ENCODE results near the gene TNFRSF25. TPM values are rescaled to one million over a fixed set of nuclear protein-coding genes. Genes with fewer than 3 reads are reported as not detected.
"Not testable (repeated sequence)": the region's sequence is repeated elsewhere in the genome, so short reads cannot be mapped to it uniquely, and the experiment has no call there.

TNFRSF25 gene
- total RNA-seq, 1 experiment from 2014 or later, result 12.9 TPM

DNA sequence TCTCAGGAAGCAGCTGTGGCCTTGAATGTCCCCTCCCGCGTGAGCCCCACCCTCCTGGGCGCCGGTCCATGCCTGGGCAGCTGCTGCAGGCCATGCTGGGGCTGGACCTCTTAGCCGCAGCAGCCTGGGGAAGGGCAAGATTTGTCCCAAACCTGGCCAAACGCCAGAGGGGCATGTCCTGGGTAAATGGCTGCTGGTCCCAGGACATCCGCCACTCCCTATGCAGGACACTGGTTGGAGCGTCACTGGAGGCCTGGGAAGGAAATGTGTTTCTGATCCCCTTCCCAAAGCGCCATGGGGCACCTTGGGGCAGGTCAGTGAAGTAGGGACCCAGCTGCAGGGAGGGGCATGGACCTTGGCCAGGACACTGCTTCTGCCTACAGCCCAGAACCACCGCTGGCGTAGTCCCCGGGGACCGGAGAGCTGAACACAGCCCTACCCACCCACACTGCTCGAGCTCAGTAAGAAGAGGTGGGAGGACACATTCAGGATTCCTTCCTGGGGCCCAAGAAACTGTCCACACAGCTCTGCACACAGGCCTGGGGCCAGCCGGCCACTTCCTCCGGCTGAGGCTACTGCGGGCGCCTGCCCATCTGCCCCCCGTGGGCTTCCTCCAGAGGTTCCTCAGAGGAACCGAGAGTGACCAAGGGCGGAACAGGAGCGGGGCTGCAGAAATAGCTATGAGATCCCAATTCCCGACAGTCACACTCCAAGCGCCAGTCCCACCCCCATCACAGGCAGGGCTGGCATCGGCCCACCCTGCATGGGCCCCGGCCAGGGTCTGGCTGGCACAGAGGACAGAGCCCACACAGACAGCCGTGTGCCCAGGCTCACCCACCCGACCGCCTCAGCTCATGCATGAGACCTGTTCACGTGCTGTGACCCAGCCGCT, 36.3 kb upstream of the TNFRSF25 start:
- no peak for DNase-seq (ENCODE audit: low read depth)

DNA sequence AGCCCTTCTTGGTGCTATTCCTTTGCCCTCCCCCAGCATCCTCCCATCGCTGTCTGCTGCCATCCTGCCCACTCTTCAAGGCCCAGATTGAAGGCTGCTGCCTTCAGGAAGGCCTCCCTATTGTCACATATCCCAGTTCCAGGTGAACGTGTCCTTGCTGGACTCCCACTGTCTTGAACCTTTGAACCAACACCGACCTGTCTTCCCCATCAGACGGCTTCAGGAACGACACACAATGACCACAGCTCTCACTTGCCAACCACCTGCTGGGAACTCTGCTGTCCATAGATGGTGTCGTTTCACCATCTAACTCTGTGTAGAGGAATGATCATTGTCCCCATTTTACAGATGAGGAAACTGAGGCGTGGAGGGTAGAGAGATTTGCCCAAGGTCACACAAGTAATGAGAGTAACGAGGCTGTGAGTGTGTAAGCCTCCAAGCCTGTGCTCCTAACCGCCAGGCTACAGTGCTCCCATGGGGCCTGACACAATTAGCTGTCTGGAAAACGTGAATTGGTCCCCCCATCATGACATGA, 35.4 kb upstream of the TNFRSF25 start:
- DNase-seq (ENCODE audit: low read depth), result no peak

DNA sequence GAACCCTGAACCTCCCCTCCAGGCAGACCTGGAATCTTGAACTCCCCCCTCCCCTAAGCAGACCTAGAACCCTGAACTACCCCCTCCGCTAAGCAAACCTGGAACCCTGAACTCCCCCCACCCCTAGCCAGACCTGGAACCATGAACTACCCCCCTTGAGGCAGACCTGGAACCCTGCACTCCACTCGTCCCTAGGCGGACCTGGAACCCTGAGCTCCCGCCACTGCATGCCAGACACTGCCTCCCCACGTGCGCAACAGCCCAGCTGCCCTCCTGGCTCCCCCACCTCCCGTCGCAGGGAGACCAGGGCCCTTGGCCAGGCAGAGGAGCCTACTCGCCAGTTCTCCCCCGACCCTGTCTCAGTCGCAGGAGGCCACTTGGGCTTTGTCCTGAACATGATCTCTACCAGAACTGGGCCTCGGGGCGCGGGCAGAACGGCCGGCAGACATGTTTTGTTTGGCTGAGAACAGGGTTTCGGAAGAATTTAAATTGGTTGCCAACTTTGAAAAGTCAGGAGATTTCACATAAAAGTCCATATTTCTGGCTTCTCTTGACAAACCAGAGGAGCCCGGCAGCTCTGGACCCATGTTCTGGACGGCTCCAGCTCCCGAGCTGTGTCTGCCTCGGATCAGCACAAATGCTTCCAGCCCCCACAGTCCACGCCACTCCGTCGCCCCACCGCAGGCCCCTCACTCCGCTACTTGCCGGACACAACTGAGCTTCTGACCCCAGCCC, 34.7 kb upstream of the TNFRSF25 start:
- DNase-seq (ENCODE audit: low read depth), result no peak

DNA sequence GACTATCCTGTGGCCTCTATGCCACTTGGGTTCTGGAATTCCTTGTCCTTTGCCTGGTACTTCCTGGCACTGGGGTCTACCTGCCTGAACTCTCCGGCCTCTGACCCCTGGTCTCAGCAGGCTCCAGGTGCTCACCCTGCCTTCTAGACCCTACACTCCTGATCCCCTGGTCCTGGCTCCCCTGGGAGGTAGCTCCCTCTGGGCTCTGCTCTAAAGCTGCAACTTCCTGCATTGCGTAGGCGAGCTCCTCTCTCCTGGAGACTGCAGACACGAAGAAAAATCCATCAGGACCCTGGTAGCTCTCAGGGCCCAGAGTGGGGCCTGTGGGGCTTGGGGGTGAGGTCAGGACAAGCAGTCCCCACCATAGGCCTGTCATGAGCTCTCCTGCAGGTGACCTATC, 33.3 kb upstream of the TNFRSF25 start:
- no peak for DNase-seq (ENCODE audit: low read depth)

DNA sequence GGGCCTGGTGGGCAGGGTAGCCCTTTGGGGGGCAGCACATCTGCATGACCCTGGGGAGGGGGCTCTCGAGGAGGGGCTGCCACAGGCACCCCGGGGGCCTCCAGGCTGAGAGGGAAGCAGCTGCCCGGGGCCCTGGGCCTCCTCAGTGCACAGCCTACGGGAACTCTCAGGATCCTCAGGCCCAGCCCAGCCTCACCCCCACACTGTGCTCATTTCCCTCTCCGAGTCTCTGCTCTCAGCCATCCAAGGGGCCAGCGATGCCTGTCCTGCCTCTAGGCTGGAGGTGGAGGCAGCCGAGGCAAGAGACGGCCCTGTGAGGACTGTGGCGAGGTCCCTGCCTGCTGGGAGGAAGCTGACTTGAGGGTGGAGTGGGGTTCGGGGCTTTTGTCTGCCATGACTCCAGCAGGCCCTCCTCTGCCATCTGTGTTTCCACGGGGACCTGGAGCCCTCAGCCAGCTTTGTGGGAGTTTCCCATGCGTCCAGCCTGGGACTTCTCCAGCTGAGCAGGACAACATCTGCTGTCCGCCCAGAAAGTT, 32.7 kb upstream of the TNFRSF25 start:
- no peak for DNase-seq (ENCODE audit: low read depth)

DNA sequence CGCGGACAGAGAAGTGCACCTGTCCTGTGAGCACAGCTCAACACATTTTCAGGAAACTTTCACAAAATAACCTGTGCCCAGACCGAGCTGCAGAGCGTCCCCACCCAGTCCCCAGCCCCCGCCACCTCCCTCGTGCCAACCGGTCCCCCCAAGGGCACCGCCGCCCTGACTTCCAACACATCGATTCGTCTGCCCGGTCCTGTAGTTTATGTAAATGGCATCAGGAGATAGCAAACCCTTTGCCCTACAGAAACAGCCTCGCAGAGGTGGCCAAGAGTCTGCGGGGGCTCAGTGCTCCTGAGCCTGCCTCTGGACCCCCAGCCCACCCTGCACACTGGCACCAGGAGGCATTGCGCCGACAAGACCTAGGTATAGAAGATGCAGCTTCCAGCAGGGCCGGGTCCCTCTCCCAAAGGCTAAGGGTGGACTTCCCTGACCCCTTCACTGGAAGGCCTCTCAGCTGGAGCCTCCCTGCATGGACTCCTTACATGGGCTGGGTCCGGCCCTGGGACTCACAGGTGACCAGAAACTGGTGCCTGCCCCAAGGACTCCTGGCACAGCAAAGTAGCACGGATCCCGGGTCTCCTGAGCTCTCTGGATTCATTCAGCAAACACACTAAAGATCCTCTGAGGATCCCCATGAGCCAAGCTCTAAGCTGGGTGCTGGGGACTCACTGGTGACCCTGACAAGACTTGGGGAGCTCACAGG, 32.0 kb upstream of the TNFRSF25 start:
- no peak for DNase-seq (ENCODE audit: low read depth)

DNA sequence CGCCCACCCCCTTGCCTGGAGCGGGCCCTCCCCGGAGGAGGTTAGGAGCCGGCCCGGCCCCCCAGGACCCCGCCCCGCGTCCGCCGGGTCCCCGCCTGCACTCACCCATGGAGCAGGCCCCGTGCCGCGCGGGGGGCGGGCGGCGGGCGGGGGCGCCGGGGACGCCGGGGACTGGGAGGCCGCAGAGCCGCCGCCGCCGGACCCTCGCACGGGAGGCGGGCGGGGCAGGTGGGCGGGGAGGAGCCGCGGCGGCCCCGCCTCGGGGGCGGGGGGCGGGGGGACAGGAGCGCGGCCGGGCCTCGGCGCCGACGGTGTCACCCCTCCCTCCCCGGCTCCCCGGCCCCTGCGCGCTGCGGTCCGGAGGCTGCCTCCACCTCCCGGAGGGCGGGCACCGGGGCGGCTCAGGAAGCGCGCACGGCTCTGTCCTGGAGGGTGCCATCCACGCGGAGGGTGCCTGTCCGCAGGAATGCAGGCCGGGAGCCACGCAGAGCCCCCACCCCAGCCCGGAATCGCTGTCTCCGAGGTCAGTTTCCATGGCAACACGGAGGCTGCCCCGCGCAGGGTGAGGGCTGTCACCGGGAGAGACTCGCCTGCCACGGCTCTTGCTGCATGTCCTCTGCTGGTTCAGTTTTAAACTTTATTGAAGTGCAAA, 31.4 kb upstream of the TNFRSF25 start:
- peak; percentile 59 for DNase-seq (ENCODE audit: low read depth)

DNA sequence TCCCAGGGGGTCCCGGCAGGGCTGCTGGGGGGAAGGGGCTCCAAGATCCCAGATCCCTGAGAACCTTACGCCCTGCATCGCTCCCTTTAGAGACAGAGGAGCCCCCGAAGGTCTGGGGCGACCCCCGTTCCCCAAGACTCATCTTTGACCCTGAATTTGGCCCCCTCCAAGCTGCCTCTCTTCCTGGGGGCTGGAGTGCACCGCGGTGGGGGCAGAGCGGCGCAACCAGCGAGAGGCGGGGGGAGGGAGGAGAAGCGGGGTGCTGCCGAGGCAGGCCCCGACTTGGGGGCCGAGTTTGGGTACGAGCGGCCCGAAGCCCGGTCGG, 30.9 kb upstream of the TNFRSF25 start:
- DNase-seq (ENCODE audit: low read depth), result no peak

DNA sequence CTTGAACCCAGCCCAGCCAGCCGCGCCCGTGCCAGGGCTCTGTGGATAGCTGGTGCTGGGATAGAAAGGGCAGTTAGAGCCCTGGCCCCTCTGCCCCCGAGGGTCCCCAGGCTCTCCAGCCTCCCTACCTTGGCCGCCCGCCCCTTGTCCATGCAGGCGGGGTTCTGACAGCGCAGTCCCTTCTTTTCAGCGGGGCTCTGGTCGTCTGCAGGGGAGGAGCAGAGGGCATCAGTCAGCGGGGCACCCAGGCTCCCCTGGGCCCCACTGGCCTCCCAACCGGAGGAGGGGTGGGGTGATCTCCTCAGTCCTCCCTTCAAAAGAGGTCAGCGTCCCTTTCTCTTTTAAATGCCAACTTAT, 30.4 kb upstream of the TNFRSF25 start:
- DNase-seq (ENCODE audit: low read depth), result no peak

DNA sequence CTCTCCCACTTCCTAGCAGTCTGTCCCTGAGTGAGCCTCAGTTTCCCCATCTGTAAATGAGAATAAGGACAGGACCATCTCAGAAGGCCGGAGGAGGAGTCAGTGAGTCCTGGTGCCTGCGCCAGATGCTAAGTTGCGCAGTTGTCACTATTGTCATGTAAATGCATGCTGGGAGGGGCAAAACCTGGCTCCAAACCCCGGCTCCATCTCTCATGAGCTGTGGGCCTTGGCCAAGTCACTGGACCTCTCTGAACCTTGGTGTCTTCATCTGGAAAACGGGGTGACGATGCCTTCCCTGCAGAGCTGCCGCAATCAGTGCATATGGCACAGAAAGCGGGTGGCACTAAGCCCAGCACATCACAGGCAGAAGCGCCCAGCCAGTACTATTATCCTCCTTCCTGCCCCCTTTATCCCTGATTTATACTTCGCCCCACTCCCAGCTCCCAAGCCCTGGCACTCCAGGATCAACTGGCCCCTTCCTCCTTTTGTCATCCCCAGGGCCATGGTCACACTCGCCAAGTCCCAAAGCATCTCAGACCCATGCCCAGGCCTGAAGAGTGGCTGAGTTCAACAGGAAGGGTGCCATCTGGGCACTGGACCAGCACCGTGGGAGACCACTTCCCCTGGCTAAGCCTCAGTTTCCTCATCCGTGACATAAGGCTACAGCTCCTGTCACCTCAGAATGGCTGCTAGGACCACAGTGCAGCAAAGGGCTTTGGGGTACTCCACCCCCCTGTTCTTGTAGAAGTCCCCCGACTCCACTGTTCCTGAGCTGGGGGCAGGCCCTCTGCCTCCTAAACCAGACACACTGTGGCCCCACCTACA, 29.8 kb upstream of the TNFRSF25 start:
- no peak for DNase-seq (ENCODE audit: low read depth)

DNA sequence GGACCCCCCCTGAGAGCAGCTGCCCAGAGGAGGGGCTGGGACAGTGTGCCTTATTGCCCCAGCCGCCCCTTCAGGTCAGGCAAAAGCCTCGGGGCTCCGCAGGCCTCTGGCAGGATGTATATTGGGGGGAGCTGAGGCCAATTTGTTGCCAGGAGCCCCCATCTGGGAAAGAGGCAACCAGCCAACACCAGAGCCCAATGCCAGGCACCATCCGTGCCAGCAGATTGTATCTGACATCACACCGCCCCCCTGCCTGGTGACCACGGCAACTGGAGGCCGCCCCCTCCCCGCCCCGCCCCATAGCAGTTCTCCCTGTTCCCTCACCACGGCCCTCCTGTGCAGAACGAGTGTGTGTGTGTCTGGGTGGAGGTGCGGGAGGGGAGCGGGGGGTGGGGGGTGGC, 29.1 kb upstream of the TNFRSF25 start:
- DNase-seq (ENCODE audit: low read depth), result no peak

DNA sequence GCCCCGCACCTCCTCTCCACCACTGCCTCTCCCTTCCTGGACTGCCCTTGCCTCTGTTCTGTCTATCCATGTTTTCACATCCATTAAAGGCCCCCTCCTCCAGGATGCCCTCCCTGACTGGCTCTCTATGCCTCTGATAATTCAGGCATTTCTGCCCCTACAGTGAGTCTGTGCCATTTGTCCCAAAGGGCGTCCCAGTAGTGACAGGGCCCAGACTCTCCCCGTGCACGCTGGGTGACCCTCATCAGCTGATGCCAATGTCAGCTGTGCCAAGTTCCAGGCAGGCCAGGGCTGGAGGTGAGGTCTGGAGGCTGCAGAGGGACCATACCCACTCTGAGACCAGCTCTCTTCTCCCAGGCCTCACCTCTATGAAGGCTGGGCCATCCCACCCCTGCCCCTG, 28.7 kb upstream of the TNFRSF25 start:
- no peak for DNase-seq (ENCODE audit: low read depth)

DNA sequence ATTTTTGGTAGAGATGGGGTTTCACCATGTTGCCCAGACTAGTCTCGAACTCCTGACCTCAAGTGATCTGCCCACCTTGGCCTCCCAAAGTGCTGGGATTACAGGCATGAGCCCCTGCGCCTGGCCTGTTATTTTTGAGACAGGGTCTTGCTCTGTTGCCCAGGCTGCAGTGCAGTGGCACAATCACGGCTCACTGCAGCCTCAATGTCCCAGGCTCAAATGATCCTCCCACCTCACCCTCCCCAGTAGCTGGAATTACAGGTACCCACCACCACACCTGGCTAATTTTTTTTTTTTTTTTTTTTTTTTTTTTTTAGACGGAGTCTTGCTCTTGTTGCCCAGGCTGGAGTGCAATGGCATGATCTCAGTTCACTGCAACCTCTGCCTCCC, 27.9 kb upstream of the TNFRSF25 start:
- not testable (repeated sequence) for DNase-seq (ENCODE audit: low read depth)

DNA sequence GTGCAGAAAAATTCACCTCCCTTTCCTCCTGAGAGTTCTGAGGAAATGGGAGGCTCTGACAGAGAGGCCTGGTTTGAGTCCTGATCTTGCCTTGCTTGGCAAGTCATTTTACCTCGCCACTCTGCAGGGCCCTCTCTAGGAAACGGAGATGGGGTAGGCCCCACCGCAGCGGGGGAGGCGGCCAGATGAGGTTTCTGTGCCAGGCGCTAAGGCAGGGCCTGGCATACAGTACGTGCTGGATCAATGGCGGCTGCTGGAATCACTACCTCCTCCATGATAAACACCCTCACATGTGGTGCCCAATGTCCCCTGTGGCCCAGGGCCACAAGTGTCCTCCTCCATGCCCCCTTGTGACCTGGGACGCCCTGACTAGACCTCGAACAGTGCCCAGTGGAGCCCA, 26.0 kb upstream of the TNFRSF25 start:
- no peak for DNase-seq (ENCODE audit: low read depth)

DNA sequence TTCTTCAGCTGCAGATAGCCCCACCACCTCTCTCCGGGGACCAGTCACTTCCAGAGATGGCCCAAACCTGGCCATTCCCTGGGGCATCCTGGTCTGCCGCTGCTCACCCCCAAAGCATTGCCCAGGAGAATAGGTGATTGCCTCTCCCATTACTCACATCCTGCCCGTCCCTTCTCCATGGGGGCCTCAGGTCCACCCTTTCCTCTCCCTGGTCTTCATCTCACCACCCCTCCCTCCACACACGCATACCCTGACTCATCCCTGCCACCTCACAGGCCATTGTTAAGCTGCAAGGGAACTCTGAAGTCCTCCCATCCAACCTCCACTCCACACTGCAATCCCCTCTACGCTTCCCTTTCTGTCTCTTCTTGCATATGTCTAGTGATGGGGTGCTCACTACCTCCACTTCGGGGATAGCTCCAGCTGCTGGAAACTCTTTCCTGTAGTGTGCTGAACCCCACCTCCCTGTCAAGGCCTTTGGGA, 25.5 kb upstream of the TNFRSF25 start, which contains the start of gene PLEKHG5:
Gene PLEKHG5 (minus strand): TSS at position 188 of the 483 bp plus-strand sequence. CDS start 14,096 bp downstream, outside the sequence.
- peak; percentile 99 for DNase-seq (ENCODE audit: low read depth)

DNA sequence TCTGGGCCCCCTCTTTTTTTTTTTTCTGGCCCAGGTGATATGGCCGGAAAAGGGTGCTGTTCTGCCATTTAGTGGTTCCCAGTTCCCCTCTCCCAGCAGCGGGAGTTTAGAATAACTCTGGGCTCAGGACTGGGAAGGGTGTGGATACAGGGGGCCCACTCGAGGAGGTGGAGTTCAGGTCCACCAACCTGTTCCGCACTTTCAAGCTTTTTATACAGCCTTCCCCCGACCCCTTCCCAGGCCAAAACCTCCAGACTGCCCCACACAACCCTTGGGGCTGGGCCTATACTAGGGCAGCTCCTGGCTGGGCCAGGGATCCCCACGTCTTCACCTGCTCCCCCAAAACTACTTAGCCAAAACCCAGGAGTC, 25.1 kb upstream of the TNFRSF25 start:
- DNase-seq (ENCODE audit: low read depth), result no peak

DNA sequence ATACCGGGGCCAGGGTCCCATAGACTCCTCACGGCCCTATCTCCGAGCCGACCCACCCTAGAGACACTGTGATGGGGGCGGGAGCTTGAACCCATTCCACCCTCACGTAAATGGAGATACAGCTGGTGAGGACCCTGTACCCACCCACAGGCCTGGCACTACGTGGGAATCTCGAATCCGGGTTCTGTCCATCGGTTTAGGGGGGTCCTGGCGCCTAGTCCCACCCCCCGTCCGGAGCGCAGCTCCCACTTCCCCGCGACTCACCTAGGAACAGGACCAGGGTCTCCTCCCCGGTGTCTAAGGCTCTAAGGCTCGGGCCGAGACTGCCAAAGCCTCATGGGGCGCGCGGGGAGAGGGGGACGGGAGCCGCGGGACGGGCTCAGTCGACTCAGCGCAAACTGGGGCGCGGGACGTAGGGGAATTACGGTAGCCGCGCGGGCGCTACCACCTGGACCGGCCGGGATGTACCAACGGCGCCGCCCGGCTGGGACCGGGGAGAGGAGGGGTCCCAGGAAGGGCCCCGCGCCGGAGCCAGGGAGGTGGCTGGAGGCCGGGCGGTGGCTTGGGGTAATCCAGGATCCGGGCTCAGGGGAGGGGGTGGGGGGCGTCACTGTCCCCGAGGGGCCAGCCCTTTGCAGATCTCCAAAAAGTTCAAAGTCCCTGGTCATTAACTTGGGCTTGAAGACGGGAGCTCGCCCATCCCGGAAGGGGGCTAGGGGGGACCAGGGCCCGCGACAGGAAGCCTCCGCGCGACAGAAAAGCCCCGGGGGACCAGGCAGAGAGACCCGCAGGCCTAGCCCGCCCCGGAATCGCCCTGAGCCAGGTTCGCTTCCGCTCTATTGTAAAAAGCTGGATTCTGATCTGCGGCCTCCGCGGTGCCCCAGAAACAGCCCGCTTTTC, 24.5 kb upstream of the TNFRSF25 start:
- peak; percentile 78 for DNase-seq (ENCODE audit: low read depth)

DNA sequence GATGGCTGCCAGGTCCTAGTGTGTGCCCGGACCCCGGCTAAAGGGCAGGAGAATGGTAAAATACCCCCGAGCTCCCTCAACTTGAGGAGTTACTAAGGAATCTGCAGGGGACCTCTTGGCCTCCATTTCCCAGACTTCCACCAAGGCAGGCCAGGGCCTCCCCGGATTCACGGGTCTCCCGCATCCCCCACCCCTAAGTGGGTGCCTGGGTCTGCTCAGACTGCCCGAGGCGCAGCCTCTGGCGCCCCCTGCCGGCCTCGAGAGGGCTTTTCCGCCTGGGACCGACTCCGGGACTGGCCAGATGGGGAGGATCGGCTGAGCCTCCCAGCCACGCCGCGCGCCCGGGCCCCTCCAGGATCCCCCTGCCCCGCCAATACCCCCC, 23.8 kb upstream of the TNFRSF25 start:
- peak; percentile 73 for DNase-seq (ENCODE audit: low read depth)

DNA sequence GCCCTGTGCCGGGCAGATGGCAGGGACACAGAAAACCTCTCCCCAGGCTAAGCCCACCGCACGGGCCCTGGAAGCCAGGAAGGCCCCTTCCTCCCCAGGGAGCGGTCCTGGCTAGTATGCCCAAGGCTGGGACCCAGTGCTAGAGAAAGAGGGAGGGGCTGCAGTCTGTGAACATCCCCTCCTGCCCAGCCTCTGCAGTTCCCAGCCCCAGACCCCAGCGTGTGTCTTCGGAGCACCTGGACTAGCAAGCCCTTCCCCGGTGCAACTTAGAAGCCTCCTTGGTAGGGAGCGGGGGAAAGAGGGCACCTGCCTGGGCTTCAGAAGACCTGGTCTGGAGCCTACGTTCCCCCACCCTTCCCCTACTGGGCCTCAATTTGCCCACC, 23.4 kb upstream of the TNFRSF25 start:
- no peak for DNase-seq (ENCODE audit: low read depth)
